Brain microvascular endothelial cell (primary cell): ENCODE measurements around the gene ENPP1.

ENCODE experiments used
- DNase-seq: peaks from one replicate; pipeline ENCODE4 v3.0.0-alpha.2; 2020
- H3K27ac ChIP-seq: fragments of 250-450 bp; sonication (Bioruptor Pico); 2 replicates; pipeline ENCODE4 v1.5.1; 2020; ENCODE audit warnings: mild to moderate bottlenecking, moderate library complexity
- H3K27me3 ChIP-seq: fragments of 250-450 bp; sonication (Bioruptor Pico); replicated peaks from 2 replicates; pipeline ENCODE4 v1.5.1; 2020; ENCODE audit warnings: mild to moderate bottlenecking
- H3K36me3 ChIP-seq: fragments of 250-450 bp; sonication (Bioruptor Pico); replicated peaks from 2 replicates; pipeline ENCODE4 v1.5.1; 2020; ENCODE audit warnings: mild to moderate bottlenecking
- H3K4me3 ChIP-seq: 2 replicates; pipeline ENCODE4 v1.5.1; 2011; ENCODE audit warnings: low read depth, mild to moderate bottlenecking, control low read depth, low read length, moderate library complexity
- in situ Hi-C: cut with HindIII; loops from 2 replicates; pipeline ENCODE4 v1.10.0; 2017; ENCODE audit warnings: low sequenced_read_pairs, low pct_ligation_motif_present
- TF ChIP-seq, protein P1 (sequence below): IDR thresholded peaks from 2 replicates; pipeline ENCODE4 v1.5.1; 2011; ENCODE audit warnings: low read depth, mild to moderate bottlenecking, moderate library complexity, low read length, control low read depth, inconsistent platforms; ENCODE audit errors: missing control alignments

Gene ENPP1

DNA sequence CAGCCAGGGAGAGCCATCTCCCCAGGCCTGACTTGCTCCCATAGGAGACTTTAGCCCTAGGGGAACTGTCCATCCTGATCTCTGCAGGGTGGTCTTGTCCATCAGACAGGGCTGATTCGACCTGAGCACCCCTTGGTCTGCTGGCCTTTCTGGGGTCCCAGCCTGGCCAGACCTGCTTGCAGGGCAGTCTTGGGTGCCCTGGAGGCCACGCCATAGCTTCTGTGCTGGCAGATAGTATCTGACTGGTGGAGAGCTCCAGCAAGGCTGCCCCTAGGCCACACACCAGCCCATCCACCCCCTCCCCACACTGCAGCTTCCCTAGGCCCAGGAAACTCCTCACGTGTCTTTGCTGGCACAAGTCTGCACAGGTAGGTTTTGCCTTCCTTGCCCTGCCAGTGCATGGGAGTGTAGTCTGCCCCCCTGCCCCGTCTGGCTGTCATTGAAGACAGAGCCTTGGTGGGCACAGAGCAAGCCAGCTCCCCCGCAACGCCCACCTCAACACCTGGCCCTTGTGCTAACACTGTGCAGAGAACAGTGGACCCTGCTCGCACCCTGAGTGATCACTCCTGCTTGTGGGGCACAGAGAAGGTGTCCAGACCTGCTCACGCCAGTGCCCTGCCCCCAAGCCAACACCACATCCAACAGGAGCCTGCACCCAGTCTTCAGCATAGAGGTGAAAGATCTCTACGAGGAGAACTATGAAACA is 111.0 kb downstream of the ENPP1 start:
- Histone ChIP-seq H3K4me3 (no peak overlapping the region), H3K27ac (no peak overlapping the region), H3K36me3 (no peaks in the 10 kb centered on the region), H3K27me3 (no peaks in the 10 kb centered on the region)
- TF ChIP-seq, protein P1, sequence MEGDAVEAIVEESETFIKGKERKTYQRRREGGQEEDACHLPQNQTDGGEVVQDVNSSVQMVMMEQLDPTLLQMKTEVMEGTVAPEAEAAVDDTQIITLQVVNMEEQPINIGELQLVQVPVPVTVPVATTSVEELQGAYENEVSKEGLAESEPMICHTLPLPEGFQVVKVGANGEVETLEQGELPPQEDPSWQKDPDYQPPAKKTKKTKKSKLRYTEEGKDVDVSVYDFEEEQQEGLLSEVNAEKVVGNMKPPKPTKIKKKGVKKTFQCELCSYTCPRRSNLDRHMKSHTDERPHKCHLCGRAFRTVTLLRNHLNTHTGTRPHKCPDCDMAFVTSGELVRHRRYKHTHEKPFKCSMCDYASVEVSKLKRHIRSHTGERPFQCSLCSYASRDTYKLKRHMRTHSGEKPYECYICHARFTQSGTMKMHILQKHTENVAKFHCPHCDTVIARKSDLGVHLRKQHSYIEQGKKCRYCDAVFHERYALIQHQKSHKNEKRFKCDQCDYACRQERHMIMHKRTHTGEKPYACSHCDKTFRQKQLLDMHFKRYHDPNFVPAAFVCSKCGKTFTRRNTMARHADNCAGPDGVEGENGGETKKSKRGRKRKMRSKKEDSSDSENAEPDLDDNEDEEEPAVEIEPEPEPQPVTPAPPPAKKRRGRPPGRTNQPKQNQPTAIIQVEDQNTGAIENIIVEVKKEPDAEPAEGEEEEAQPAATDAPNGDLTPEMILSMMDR = no peak
- in situ Hi-C loops = no loop called here
- DNase-seq = no peak

DNA sequence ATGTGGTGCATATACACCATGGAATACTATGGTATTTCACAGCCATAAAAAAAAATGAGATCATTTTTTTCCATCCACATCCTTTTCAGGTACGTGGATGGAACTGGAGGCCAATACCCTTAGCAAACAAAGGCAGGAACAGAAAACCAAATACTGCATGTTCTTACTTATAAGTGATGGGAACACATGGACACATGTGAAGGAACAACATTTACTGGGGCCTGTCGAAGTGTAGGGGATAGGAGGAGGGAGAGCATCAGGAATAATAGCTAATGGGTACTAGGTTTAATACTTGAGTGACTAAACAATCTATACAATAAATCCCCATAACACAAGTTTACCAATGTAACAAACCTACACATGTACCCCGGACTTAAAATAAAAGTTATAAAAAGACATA is 112.8 kb downstream of the ENPP1 start:
- no peaks in the 10 kb centered on the region for H3K36me3 ChIP-seq
- no peak overlapping the region for H3K4me3 ChIP-seq
- TF ChIP-seq, protein P1 = no peak
- in situ Hi-C loops = no loop called here
- DNase-seq = no peak
- H3K27ac ChIP-seq = no peak overlapping the region
- H3K27me3 ChIP-seq = no peaks in the 10 kb centered on the region

DNA sequence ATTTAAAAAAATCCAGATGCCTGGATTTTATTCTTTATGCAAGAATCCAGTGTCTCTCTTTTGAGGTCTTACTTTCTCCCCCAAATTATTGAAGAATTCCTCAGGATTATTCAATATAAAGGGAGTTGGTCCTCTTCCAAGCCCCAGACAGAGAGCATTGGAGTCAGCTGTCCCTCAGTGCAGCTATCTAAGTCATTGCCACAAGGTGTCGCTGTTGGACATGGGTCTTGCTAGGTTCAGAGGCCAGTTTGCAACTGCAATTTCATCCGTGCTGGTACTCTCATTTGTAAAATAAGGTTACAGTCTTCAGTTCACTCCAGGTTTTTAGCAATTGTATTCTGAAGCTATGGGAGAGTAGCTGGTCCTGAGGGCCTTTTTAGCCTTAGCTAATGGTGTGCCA is 115.5 kb downstream of the ENPP1 start:
- TF ChIP-seq, protein P1 = peak; percentile 85
- in situ Hi-C loops = no loop called here
- H3K27me3 ChIP-seq = no peaks in the 10 kb centered on the region
- H3K4me3 ChIP-seq = no peak overlapping the region
- H3K36me3 ChIP-seq = no peaks in the 10 kb centered on the region
- H3K27ac ChIP-seq = no peak overlapping the region
- peak; percentile 37 for DNase-seq

DNA sequence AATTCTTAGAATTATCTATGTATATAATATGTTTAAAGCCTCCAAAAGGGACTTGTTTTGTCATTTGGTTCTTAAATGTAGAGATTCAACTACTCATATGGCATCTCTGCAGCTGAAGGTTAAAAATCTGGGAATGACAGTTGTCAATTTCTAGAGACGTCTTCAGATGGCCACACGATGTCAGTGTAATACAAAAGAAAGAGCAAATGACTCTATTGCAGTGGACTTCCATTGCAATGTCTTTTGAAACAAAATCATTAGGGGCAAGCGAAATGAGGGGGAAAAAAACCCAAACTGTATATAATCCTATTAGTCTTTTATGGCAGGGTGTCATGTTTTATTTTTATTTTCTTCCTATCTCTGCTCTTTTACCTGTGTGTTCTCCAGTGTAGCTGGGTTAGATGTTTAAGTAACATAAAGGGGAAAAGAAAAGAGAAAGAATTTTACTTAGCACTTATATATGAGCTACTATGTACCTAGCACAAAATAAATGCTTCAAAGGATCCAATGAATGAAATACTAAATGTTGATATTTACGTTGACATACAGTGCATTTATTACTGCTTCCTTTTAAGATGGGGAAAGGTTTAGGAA is 117.2 kb downstream of the ENPP1 start:
- Histone ChIP-seq H3K36me3 (no peaks in the 10 kb centered on the region), H3K27ac (no peak overlapping the region), H3K4me3 (no peak overlapping the region), H3K27me3 (no peaks in the 10 kb centered on the region)
- TF ChIP-seq, protein P1 = peak; percentile 57
- peak; percentile 36 for DNase-seq
- in situ Hi-C loops = no loop called here

DNA sequence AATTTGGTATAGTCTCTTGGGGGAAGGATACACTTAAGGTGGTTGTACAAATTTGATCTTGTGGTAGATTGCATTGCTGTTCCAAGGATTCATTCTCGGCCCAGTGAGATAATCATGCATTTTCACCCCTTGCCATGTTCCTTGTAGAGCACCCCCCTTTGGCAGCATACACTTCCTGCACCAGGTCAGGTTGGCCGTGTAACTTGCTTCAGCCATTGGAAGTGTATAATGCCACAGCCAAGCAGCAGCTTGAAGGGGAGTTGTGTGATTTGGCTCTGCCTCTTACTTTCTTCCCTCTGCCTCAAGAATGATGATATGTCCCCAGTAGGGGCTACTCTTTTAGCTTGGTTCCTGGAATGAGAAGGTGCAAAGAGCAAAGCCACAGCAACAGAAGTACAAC is 121.4 kb downstream of the ENPP1 start:
- in situ Hi-C loops = no loop called here
- H3K27me3 ChIP-seq = no peaks in the 10 kb centered on the region
- no peaks in the 10 kb centered on the region for H3K36me3 ChIP-seq
- H3K27ac ChIP-seq = no peak overlapping the region
- H3K4me3 ChIP-seq = no peak overlapping the region
- DNase-seq = no peak
- TF ChIP-seq, protein P1 = peak; percentile 39
